GM12874 (cell line): ENCODE results near the gene FMO2.

Experiments
- CTCF ChIP-seq: IDR thresholded peaks from 2 replicates; pipeline ENCODE4 v1.5.1; 2011; ENCODE audit warnings: low read depth, mild to moderate bottlenecking, control low read depth, low read length, moderate library complexity; ENCODE audit not compliant: insufficient read depth

The FMO2 gene

GRCh38 chr1:171220581-171221054, 35.5 kb downstream of the FMO2 start:
- TF ChIP-seq CTCF: no peak

DNA sequence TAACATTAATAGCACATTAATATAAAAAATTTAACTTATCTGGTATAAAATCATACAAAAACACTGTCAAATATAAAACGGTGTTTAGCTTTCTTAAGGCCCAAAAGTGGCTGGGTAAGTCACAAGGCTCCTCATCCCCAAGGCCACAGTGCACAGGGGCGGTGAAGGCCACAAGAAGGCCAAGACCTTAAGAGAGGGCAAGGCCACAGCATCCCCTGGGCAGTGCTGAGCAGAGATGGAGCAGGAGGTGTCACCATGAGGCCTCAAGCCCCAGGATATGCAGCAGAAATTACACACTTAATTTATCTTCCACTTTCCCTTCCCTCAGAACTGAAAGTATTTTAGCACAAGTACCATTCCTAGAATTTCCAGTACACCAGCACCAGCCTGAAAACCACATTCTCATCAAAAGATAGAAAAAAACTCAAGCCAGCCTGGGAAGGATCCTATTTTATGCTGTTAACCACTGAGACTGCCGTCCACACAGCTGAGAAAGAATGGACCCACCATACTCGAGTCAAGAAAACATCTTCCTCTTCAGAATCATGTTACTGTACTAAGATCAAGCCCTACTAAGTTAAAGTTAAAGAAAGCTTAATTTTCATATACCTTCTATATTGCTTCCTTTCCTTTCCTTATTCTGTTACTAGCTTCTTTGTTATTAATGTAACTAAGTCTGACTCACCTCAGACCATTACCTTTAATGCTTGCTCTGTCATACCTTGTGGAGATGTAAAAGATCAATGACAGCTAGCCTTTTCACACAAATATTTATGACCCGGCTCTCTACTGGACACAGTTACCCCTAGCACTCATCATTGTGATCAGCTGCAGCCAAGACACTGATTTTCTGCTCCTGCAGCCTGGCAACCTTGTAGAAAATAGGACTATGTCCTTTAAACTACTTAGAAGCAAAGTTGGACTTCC, 36.8 kb downstream of the FMO2 start:
- TF ChIP-seq CTCF: no peak

- TF ChIP-seq CTCF: no peak
Measured at GRCh38 chr1:171222936-171223335, 37.8 kb downstream of the FMO2 start.

- peak; percentile 66 for TF ChIP-seq CTCF
Measured at GRCh38 chr1:171226747-171227370, 41.8 kb downstream of the FMO2 start.

DNA sequence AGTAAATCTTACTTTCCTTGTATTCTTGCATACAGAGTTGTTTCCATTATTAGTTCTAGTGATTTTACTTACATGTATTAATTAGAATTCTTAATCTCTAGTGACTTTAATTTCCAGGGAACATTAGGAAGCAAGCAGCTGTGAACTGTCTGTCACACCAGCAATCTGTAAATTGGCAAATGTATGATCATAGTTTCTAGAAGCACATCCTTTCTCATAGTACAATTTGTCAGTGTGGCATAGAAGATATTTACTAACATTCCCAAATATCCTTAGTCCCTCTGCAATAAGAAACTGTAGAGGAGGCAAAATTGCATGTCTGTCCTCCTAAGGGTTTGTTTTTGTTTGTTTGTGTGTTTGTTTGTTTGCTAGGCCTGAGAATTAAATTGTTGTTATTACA, 46.2 kb downstream of the FMO2 start:
- no peak for TF ChIP-seq CTCF

- no peak for TF ChIP-seq CTCF
Measured at GRCh38 chr1:171233183-171233582, 48.1 kb downstream of the FMO2 start.

DNA sequence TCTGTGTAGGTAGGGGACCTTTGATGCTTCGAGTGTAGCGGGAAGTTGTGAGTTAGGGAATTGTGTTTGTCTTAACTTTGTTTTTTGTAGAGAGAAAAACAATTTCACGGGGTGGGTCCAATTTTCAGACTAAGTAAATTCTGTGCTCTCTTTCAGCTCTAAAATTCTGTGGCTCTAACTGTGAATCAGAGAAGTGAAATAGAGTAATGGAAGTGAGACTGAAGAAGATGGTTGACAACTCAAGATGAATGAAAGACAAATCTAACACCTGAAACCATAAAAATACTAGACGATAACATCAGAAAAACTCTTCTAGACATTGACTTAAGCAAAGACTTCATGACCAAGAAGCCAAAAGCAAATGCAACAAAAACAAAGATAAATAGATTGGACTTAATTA, 58.8 kb downstream of the FMO2 start:
- TF ChIP-seq CTCF: no peak
